Lower lobe of right lung (tissue), 2 donors: Measurements from ENCODE around the gene PCDHGB2. TPM values are rescaled to one million over a fixed set of nuclear protein-coding genes. Genes with fewer than 3 reads are reported as not detected.
"Not testable (repeated sequence)": the region's sequence is repeated elsewhere in the genome, so short reads cannot be mapped to it uniquely, and the experiment has no call there.

Experiments used
- ATAC-seq, 2 donors: fragments of 200-7000 bp; cut with Tn5 transposase; one replicate each; pipeline ENCODE4 v1.9.1; 2020 to 2022; ENCODE audit warnings: mild to moderate bottlenecking in 2 of 2, moderate library complexity in 2 of 2
- DNase-seq: peaks from one replicate; pipeline ENCODE4 v3.0.0-alpha.2; 2020
- H3K27ac ChIP-seq: fragments of 200-600 bp; one replicate; pipeline ENCODE4 v1.8.0; 2022
- H3K27me3 ChIP-seq: fragments of 200-600 bp; one replicate; pipeline ENCODE4 v1.8.0; 2022; ENCODE audit warnings: low read depth
- H3K36me3 ChIP-seq: fragments of 200-600 bp; one replicate; pipeline ENCODE4 v1.8.0; 2022; ENCODE audit warnings: mild to moderate bottlenecking
- H3K4me1 ChIP-seq: fragments of 200-600 bp; one replicate; pipeline ENCODE4 v1.8.0; 2022
- H3K4me3 ChIP-seq: fragments of 200-600 bp; one replicate; pipeline ENCODE4 v1.8.0; 2022; ENCODE audit warnings: mild to moderate bottlenecking
- H3K9me3 ChIP-seq: fragments of 200-600 bp; one replicate; pipeline ENCODE4 v1.8.0; 2022
- intact Hi-C: fragments of 100-400 bp; cut with DNase I; formaldehyde crosslinking; loops from one replicate; pipeline ENCODE4 v1.11.0; 2022
- total RNA-seq: library from RNA; stranded (reverse); fragmentation: NEBNext Ultra II Directional; extraction: Animal tissue kit (Norgen Biotek cat#: 25700); gene quantifications from one replicate; pipeline ENCODE4 v1.2.1, GENCODE V29; 2021
- TF ChIP-seq, protein P1 (sequence below): fragments of 200-600 bp; IDR thresholded peaks from one replicate; pipeline ENCODE4 v1.8.0; 2022; ENCODE audit warnings: antibody characterized with exemption, mild to moderate bottlenecking
- donor health status: DM: no; HTN: yes; CAD: no; lungs with severe emphysema.

The PCDHGB2 gene
- total RNA-seq, 1 donor from 2014 or later = 3.7 TPM

DNA sequence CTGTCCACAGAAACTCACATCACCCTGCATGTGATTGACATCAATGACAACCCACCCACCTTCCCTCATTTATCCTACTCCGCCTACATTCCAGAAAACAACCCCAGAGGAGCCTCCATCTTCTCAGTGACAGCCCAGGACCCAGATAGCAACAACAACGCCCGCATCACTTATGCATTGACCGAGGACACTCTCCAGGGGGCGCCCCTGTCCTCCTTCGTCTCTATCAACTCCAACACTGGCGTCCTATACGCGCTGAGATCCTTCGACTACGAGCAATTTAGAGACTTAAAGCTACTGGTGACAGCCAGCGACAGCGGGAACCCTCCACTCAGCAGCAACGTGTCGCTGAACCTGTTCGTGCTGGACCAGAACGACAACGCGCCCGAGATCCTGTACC is 14.5 kb upstream of the PCDHGB2 start:
- DNase-seq = no peak
- intact Hi-C loops = no loop called here
- Histone ChIP-seq H3K4me3 (no peak overlapping the region), H3K9me3 (peaks cover 56% of the 10 kb centered on the region), H3K4me1 (no peaks in the 10 kb centered on the region), H3K27ac (no peak overlapping the region), H3K27me3 (peaks cover 7% of the 10 kb centered on the region), H3K36me3 (no peaks in the 10 kb centered on the region)
- TF ChIP-seq, protein P1, sequence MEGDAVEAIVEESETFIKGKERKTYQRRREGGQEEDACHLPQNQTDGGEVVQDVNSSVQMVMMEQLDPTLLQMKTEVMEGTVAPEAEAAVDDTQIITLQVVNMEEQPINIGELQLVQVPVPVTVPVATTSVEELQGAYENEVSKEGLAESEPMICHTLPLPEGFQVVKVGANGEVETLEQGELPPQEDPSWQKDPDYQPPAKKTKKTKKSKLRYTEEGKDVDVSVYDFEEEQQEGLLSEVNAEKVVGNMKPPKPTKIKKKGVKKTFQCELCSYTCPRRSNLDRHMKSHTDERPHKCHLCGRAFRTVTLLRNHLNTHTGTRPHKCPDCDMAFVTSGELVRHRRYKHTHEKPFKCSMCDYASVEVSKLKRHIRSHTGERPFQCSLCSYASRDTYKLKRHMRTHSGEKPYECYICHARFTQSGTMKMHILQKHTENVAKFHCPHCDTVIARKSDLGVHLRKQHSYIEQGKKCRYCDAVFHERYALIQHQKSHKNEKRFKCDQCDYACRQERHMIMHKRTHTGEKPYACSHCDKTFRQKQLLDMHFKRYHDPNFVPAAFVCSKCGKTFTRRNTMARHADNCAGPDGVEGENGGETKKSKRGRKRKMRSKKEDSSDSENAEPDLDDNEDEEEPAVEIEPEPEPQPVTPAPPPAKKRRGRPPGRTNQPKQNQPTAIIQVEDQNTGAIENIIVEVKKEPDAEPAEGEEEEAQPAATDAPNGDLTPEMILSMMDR = no peak
- no peak for ATAC-seq

DNA sequence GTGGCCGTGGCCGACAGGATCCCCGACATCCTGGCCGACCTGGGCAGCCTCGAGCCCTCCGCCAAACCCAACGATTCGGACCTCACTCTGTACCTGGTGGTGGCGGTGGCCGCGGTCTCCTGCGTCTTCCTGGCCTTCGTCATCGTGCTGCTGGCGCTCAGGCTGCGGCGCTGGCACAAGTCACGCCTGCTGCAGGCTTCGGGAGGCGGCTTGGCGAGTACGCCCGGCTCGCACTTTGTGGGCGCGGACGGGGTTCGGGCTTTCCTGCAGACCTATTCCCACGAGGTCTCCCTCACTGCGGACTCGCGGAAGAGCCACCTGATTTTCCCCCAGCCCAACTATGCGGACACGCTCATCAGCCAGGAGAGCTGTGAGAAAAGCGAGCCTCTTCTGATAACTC is 13.8 kb upstream of the PCDHGB2 start:
- H3K36me3 ChIP-seq, intact Hi-C loops, ATAC-seq, H3K27ac ChIP-seq, DNase-seq, H3K4me1 ChIP-seq, H3K27me3 ChIP-seq, H3K4me3 ChIP-seq: not testable (repeated sequence)
- peaks cover 58% of the 10 kb centered on the region for H3K9me3 ChIP-seq

DNA sequence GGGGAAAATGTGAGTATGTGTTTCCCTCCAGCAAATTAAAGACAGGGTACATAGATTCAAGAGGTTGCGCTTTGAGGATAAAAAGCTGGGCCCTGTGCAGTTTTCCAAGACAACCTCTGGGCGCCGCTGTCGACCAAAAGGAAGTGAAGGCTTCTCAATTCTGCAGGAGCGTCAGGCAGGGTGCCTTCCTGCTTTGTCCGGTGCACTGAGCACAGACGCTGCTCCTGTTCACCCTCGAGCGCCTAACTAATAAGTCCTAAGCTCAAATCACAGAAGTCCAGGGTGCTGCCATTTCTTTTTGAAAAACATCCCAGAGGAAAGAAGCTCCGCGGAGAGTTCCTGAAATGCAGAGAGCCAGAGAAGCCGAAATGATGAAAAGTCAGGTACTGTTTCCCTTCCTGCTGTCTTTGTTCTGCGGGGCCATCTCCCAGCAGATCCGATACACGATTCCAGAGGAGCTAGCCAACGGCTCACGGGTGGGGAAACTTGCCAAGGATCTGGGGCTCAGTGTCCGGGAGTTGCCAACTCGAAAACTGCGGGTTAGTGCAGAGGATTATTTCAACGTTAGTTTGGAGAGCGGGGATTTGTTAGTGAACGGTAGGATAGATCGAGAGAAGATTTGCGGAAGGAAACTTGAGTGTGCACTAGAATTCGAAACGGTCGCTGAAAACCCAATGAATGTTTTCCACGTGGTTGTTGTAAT is 9.7 kb upstream of the PCDHGB2 start, which contains the start of gene PCDHGB1:
TSS of gene PCDHGB1 (plus strand) at position 183 of the 703 bp plus-strand sequence. CDS start at position 345, 162 bp downstream.
- H3K27ac ChIP-seq = no peak within 1 kb of the TSS
- TF ChIP-seq, protein P1 = peak; percentile 36
- no peak for DNase-seq
- peak within 1 kb of the TSS; percentile 23 for H3K4me3 ChIP-seq
- H3K9me3 ChIP-seq = peaks cover 51% of the 10 kb centered on the region
- H3K36me3 ChIP-seq = no peaks in the 10 kb centered on the region
- peaks cover 22% of the 10 kb centered on the region for H3K27me3 ChIP-seq
- intact Hi-C loops = no loop called here
- ATAC-seq = peak in 1 of 2 donors; percentile 44
- no peaks in the 10 kb centered on the region for H3K4me1 ChIP-seq

DNA sequence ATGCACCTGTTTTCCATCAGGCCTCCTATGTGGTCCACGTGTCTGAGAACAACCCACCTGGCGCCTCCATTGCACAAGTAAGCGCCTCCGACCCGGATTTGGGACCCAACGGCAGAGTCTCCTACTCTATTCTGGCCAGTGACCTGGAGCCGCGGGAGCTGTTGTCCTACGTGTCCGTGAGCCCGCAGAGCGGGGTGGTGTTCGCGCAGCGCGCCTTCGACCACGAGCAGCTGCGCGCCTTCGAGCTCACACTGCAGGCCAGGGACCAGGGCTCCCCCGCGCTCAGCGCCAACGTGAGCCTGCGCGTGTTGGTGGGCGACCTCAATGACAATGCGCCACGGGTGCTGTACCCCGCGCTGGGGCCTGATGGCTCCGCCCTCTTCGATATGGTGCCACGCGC is 8.2 kb upstream of the PCDHGB2 start:
- peaks cover 22% of the 10 kb centered on the region for H3K27me3 ChIP-seq
- intact Hi-C loops = no loop called here
- ATAC-seq (no peak), DNase-seq (no peak)
- no peak overlapping the region for H3K27ac ChIP-seq
- H3K9me3 ChIP-seq = peaks cover 57% of the 10 kb centered on the region
- TF ChIP-seq, protein P1 = no peak
- no peak overlapping the region for H3K4me3 ChIP-seq
- no peaks in the 10 kb centered on the region for H3K36me3 ChIP-seq
- H3K4me1 ChIP-seq = no peaks in the 10 kb centered on the region

DNA sequence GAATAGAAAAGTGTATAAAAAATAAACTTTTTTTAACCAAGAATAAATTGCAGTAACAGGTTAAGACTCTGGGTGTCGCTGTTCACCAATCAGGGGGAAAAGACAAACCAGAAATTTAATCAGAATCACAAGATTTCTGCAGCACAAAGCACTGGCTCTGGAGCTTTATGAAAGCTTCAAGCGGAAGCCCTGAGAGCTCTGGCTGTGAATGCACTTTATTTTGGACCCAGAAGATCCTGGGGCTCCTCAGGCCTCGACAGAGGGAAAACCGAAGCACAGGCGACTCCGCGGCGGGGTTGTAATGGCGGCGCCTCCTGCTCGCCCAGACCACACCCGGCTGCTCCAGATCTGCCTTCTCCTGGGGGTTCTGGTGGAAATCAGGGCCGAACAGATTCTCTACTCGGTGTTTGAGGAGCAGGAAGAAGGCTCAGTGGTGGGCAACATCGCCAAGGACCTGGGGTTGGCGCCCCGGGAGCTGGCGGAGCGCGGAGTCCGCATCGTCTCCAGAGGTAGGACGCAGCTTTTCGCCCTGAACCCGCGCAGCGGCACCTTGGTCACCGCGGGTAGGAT is 4.8 kb upstream of the PCDHGB2 start, which contains the start of gene PCDHGA4:
TSS of gene PCDHGA4 (plus strand) at position 122 of the 570 bp plus-strand sequence. CDS start at position 209, 87 bp downstream.
- intact Hi-C loops = no loop called here
- no peaks in the 10 kb centered on the region for H3K36me3 ChIP-seq
- H3K4me3 ChIP-seq = peak within 1 kb of the TSS; percentile 39
- TF ChIP-seq, protein P1 = peak; percentile 40
- peaks cover 18% of the 10 kb centered on the region for H3K27me3 ChIP-seq
- H3K4me1 ChIP-seq = no peaks in the 10 kb centered on the region
- no peak within 1 kb of the TSS for H3K27ac ChIP-seq
- ATAC-seq = no peak
- no peak for DNase-seq
- peaks cover 60% of the 10 kb centered on the region for H3K9me3 ChIP-seq

DNA sequence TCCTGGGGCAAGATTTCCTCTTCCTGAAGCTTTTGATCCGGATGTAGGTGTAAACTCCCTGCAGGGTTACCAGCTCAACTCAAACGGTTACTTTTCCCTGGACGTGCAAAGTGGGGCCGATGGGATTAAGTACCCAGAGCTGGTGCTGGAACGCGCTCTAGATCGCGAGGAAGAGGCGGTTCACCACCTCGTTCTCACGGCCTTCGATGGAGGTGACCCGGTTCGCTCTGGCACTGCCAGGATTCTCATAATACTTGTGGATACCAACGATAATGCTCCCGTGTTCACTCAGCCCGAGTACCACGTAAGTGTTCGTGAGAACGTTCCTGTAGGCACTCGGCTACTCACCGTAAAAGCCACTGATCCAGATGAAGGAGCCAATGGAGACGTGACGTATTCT is 4.2 kb upstream of the PCDHGB2 start:
- intact Hi-C loops = no loop called here
- TF ChIP-seq, protein P1 = no peak
- H3K4me1 ChIP-seq = no peaks in the 10 kb centered on the region
- H3K27ac ChIP-seq = no peak overlapping the region
- peak overlapping the region; percentile 39 for H3K4me3 ChIP-seq
- DNase-seq = no peak
- H3K9me3 ChIP-seq = peaks cover 60% of the 10 kb centered on the region
- ATAC-seq = no peak
- H3K36me3 ChIP-seq = no peaks in the 10 kb centered on the region
- H3K27me3 ChIP-seq = peaks cover 25% of the 10 kb centered on the region
